Pancreas (tissue), 10 donors: ENCODE measurements around the gene CTNNA3. TPM values are rescaled to one million over a fixed set of nuclear protein-coding genes. Genes with fewer than 3 reads are reported as not detected.

Experiments used
- ATAC-seq, 4 donors: fragments of 200-7000 bp; cut with Tn5 transposase; one replicate each; pipeline versions ENCODE4 v1.8.0 to v1.9.1; 2020; ENCODE audit warnings: mild to moderate bottlenecking in 4 of 4, moderate library complexity in 4 of 4
- DNase-seq, 6 donors: peaks; one replicate each; pipeline ENCODE4 v3.0.0-alpha.2; 2020
- FAIRE-seq: peaks from 2 replicates; lab custom pipeline; 2012; peaks lifted over from hg19 to GRCh38; lab: Jason Lieb, UNC
- H3K27ac ChIP-seq, 4 donors: fragments of 200-600 bp; sonication (generic); 1 replicate in 3 of 4; 2 replicates in 1 of 4; pipeline versions ENCODE4 v1.5.0 to v1.8.0; 2020
- H3K27me3 ChIP-seq, 4 donors: fragments of 200-600 bp; one replicate each; pipeline ENCODE4 v1.8.0; 2021
- H3K36me3 ChIP-seq, 3 donors: fragments of 200-600 bp; sonication (generic) in 1 of 3; one replicate each; pipeline versions ENCODE4 v1.5.0 to v1.8.0; 2020 to 2021
- H3K4me1 ChIP-seq, 3 donors: fragments of 200-600 bp; one replicate each; pipeline ENCODE4 v1.8.0; 2021
- H3K4me3 ChIP-seq, 4 donors: fragments of 200-600 bp; sonication (generic) in 2 of 4; one replicate each; pipeline versions ENCODE4 v1.5.0 to v1.8.0; 2020 to 2021
- H3K9me3 ChIP-seq, 4 donors: fragments of 200-600 bp; one replicate each; pipeline ENCODE4 v1.8.0; 2021
- WGBS, 2 donors: extraction: QIAGEN DNeasy Blood & Tissue Kit; methylation state at CpG; one replicate each; pipeline ENCODE4 v1.1.7; 2013; 5-methylcytosine and 5-hydroxymethylcytosine counted together
- intact Hi-C, 3 donors: fragments of 100-400 bp; cut with DNase I; formaldehyde crosslinking; loops; one replicate each; pipeline versions ENCODE4 v1.11.1 to v1.14.2; 2022
- polyA plus RNA-seq, 2 donors: library from polyadenylated mRNA; stranded (reverse); fragments of 200-250 nt; gene quantifications; one replicate each; pipeline ENCODE4 v1.2.3, GENCODE V29; 2013
- total RNA-seq, 6 donors: library from RNA; stranded (reverse); fragmentation: NEBNext Ultra II Directional in 4 of 6; extraction: Animal tissue kit (Norgen Biotek cat#: 25700) in 4 of 6; gene quantifications; one replicate each; pipeline versions ENCODE4 v1.2.1 to v1.2.4, GENCODE V29; 2021 to 2023
- TF ChIP-seq, protein P1 (sequence below), 4 donors: fragments of 200-600 bp; sonication (generic) in 3 of 4; IDR thresholded peaks; one replicate each; pipeline versions ENCODE4 v1.5.0 to v1.8.0; 2021; ENCODE audit warnings: antibody characterized with exemption in 4 of 4
- donor health status: healthy with polysubstance abuse.
- donor health status: DM: no; HTN: no; CAD: no; lungs with moderate emphysema.
- donor health status: DM: no; HTN: no; CAD: no.
- donor health status: control.
- donor health status: control.
- donor health status: Bipolar disorder and iron deficiency.
- donor health status: DM: yes; HTN: yes; CAD: no.
- donor health status: DM: no; HTN: no; CAD: no.
- donor health status: DM: no; HTN: no; CAD: no.
- donor health status: DM: yes; HTN: yes; CAD: no.

The CTNNA3 gene
- total and polyA plus RNA-seq, 8 donors: 0.02 to 0.83 (median 0.21) TPM

DNA sequence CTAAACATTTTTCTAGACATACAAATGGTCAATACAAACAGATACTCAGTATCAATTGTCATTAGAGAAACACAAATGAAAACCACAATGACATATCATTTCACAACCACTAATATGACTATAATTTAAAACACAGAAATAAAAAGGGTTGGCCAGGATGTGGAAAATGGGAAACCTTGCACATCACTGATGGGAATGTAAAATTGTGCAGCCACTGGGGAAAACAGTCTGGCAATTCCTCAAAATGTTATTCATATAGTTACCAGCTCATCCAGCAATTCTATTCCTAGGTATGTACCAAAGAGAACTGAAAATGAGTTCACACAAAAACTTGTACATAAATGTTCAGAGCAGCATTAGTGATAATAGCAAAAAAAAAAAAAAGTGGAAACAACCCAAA, 876.3 kb downstream of the CTNNA3 start:
- ATAC-seq: no peak
- TF ChIP-seq, protein P1, sequence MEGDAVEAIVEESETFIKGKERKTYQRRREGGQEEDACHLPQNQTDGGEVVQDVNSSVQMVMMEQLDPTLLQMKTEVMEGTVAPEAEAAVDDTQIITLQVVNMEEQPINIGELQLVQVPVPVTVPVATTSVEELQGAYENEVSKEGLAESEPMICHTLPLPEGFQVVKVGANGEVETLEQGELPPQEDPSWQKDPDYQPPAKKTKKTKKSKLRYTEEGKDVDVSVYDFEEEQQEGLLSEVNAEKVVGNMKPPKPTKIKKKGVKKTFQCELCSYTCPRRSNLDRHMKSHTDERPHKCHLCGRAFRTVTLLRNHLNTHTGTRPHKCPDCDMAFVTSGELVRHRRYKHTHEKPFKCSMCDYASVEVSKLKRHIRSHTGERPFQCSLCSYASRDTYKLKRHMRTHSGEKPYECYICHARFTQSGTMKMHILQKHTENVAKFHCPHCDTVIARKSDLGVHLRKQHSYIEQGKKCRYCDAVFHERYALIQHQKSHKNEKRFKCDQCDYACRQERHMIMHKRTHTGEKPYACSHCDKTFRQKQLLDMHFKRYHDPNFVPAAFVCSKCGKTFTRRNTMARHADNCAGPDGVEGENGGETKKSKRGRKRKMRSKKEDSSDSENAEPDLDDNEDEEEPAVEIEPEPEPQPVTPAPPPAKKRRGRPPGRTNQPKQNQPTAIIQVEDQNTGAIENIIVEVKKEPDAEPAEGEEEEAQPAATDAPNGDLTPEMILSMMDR (IDR thresholded peaks at IDR 0.05): no peak
- H3K4me1 ChIP-seq: no peaks in the 10 kb centered on the region

DNA sequence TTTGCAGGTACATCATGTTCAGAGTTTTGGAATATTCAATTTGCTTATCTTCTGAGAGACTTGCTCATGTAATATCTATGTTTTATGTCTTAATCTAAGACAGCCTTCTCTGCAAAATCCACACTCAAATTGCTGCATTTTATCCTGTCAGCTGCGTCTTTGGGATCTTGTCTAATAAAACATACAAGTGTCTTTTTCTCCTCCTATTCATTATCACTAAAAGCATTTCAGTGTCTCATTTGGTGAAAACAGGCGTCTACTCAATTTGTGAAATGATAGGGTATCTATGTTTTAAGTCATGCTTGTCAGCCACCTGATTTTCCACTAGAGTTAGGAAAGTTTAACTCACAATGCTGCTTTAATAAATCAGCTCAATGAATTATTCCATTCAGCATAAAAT, 882.9 kb downstream of the CTNNA3 start:
- Histone ChIP-seq H3K9me3 (no peaks in the 10 kb centered on the region), H3K27ac (no peak overlapping the region), H3K4me1 (no peaks in the 10 kb centered on the region), H3K4me3 (no peak overlapping the region), H3K36me3 (no peaks in the 10 kb centered on the region), H3K27me3 (no peaks in the 10 kb centered on the region)
- TF ChIP-seq, protein P1 (IDR thresholded peaks at IDR 0.05): no peak
- DNase-seq: no peak
- 47 to 52% methylated on average over 2 of the region's 2 CpGs for WGBS, 2 donors
- no peak for ATAC-seq
- no peak for FAIRE-seq
- intact Hi-C loops: no loop called here

More for the DNA sequence above, 876.3 kb downstream of the CTNNA3 start:
- intact Hi-C loops: no loop called here
- no peaks in the 10 kb centered on the region for H3K27me3 ChIP-seq
- no peaks in the 10 kb centered on the region for H3K9me3 ChIP-seq
- FAIRE-seq: no peak
- H3K4me3 ChIP-seq: no peak overlapping the region
- no peaks in the 10 kb centered on the region for H3K36me3 ChIP-seq
- no peak for DNase-seq
- no peak overlapping the region for H3K27ac ChIP-seq

DNA sequence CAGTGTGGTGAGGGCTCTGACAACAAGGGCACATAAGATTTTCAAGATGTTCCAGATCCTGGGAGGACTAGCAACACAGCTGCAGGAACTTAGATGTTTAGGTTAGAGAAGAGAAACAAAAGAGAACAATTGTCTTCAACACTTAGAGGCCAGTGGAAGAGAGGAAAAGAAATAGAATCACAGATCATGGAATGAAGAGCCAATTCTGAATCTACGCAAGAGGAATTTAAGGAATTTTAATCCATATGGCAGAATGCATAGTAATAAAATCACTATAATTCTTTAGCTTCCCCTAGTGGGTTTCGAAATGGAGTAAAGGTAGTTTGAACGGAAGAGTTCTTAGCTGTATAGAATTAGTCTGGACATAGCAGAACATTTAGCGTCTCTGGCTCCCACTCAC, 884.8 kb downstream of the CTNNA3 start:
- TF ChIP-seq, protein P1 (IDR thresholded peaks at IDR 0.05): no peak
- no peaks in the 10 kb centered on the region for H3K9me3 ChIP-seq
- H3K4me3 ChIP-seq: no peak overlapping the region
- no peak for DNase-seq
- H3K27me3 ChIP-seq: no peaks in the 10 kb centered on the region
- H3K4me1 ChIP-seq: no peaks in the 10 kb centered on the region
- intact Hi-C loops: no loop called here
- H3K27ac ChIP-seq: no peak overlapping the region
- 75 to 88% methylated on average over 4 of the region's 4 CpGs for WGBS, 2 donors
- no peak for ATAC-seq
- H3K36me3 ChIP-seq: no peaks in the 10 kb centered on the region
- no peak for FAIRE-seq

DNA sequence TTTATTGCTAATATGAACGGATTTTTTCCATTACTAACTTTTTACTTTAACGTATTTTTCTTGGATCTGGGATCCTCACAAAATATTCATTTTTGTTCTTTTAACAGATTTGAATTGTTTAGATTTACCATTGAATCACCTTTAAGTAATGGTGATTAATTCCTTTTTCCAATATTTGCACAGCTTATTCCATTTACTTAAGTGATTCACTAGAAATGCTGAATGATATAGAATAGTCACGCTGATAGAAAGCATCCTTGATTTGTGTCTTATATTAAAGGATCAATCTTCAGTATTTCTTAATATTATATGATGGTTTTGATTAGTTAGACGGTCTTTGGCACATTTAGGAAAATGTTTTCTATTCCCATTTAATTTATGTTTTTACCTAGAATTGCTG, 886.6 kb downstream of the CTNNA3 start:
- FAIRE-seq: peak; percentile 5
- WGBS, 2 donors: 80 to 82% methylated on average over 4 of the region's 4 CpGs
- intact Hi-C loops: no loop called here

GRCh38 chr10:66805612-66806011, 890.4 kb downstream of the CTNNA3 start:
- TF ChIP-seq, protein P1 (IDR thresholded peaks at IDR 0.05): no peak
- WGBS, 2 donors: 42 to 43% methylated on average over 1 of the region's 1 CpG

More for the DNA sequence above, 886.6 kb downstream of the CTNNA3 start:
- Histone ChIP-seq H3K9me3 (no peaks in the 10 kb centered on the region), H3K27me3 (no peaks in the 10 kb centered on the region), H3K36me3 (no peaks in the 10 kb centered on the region), H3K27ac (no peak overlapping the region), H3K4me3 (no peak overlapping the region), H3K4me1 (peaks cover 0 to 3% (median 0%) of the 10 kb centered on the region in 3 donors)
- DNase-seq: no peak
- TF ChIP-seq, protein P1 (IDR thresholded peaks at IDR 0.05): no peak
- ATAC-seq: no peak

More at GRCh38 chr10:66805612-66806011, 890.4 kb downstream of the CTNNA3 start:
- Histone ChIP-seq H3K27me3 (no peaks in the 10 kb centered on the region), H3K4me1 (peaks cover 0 to 6% (median 0%) of the 10 kb centered on the region in 3 donors), H3K4me3 (no peak overlapping the region), H3K36me3 (no peaks in the 10 kb centered on the region), H3K9me3 (no peaks in the 10 kb centered on the region), H3K27ac (no peak overlapping the region)
- intact Hi-C loops: no loop called here
- FAIRE-seq: no peak
- no peak for DNase-seq
- ATAC-seq: no peak
